Measurements from ENCODE around the gene SLC7A1.

- TF ChIP-seq CTCF (IDR thresholded peaks at IDR 0.05), result no peak
- TF ChIP-seq E2F6 (IDR thresholded peaks at IDR 0.05; ENCODE audit: borderline replicate concordance, low read depth), result no peak
- no peak for TF ChIP-seq JUNB (IDR thresholded peaks at IDR 0.05)
- TF ChIP-seq EP300 (IDR thresholded peaks at IDR 0.05), result no peak
- no peak for TF ChIP-seq HMGXB4 (CRISPR knock-in tag; IDR thresholded peaks at IDR 0.05; ENCODE audit: borderline replicate concordance)
- TF ChIP-seq HOXB5 (CRISPR knock-in tag; IDR thresholded peaks at IDR 0.05), result no peak
- no peak for TF ChIP-seq RFX5 (IDR thresholded peaks at IDR 0.05)
- TF ChIP-seq MAX (IDR thresholded peaks at IDR 0.05), result no peak
- no peak for TF ChIP-seq KDM5A (IDR thresholded peaks at IDR 0.05)
- TF ChIP-seq ATOH8 (CRISPR knock-in tag; IDR thresholded peaks at IDR 0.05; ENCODE audit: low read depth), result no peak
These were observed 18.1 kb downstream of the SLC7A1 start for GRCh38 chr13:29577136-29578051.

Data from A549 (cell line).